Body of pancreas (tissue), 4 donors: ENCODE data around the gene ERMP1.
"Not testable (repeated sequence)": the region's sequence is repeated elsewhere in the genome, so short reads cannot be mapped to it uniquely, and the experiment has no call there.

Source experiments
- POLR2A ChIP-seq, 3 donors: fragments of 450-650 bp; IDR thresholded peaks; one replicate each; pipeline ENCODE4 v1.6.1; 2016; ENCODE audit warnings: antibody characterized with exemption in 3 of 3, mild to moderate bottlenecking in 2 of 3
- TF ChIP-seq, protein P1 (sequence below), 7 experiments: fragments of 450-650 bp in 4 of 7; fragments of 200-600 bp in 3 of 7; sonication (generic) in 3 of 7; IDR thresholded peaks; one replicate each; pipeline ENCODE4 v1.5.1; 2016 to 2019; ENCODE audit warnings: antibody characterized with exemption in 7 of 7

DNA sequence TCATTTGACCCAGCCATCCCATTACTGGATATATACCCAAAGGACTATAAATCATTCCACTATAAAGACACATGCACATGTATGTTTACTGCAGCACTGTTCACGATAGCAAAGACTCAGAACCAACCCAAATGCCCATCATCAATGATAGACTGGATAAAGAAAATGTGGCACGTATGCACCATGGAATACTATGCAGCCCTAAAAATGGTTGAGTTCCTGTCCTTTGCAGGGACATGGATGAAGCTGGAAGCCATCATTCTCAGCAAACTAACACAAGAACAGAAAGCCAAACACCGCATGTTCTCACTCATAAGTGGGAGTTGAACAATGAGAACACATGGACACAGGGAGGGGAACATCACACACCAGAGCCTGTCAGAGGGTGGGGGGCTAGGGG lies 49.5 kb downstream of the ERMP1 start:
- TF ChIP-seq, protein P1, sequence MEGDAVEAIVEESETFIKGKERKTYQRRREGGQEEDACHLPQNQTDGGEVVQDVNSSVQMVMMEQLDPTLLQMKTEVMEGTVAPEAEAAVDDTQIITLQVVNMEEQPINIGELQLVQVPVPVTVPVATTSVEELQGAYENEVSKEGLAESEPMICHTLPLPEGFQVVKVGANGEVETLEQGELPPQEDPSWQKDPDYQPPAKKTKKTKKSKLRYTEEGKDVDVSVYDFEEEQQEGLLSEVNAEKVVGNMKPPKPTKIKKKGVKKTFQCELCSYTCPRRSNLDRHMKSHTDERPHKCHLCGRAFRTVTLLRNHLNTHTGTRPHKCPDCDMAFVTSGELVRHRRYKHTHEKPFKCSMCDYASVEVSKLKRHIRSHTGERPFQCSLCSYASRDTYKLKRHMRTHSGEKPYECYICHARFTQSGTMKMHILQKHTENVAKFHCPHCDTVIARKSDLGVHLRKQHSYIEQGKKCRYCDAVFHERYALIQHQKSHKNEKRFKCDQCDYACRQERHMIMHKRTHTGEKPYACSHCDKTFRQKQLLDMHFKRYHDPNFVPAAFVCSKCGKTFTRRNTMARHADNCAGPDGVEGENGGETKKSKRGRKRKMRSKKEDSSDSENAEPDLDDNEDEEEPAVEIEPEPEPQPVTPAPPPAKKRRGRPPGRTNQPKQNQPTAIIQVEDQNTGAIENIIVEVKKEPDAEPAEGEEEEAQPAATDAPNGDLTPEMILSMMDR (IDR thresholded peaks at IDR 0.05): not testable (repeated sequence)
- not testable (repeated sequence) for TF ChIP-seq POLR2A (IDR thresholded peaks at IDR 0.05)
